Measurements from ENCODE around the gene RAB23.

The RAB23 gene

GRCh38 chr6:57242505-57242904 lies 20.4 kb upstream of the RAB23 start:
- DNase-seq (ENCODE audit: low read depth) = peak; percentile 97

GRCh38 chr6:57226221-57226620 lies 4.1 kb upstream of the RAB23 start:
- DNase-seq (ENCODE audit: low read depth) = peak; percentile 33

GRCh38 chr6:57224769-57225515 lies 2.8 kb upstream of the RAB23 start:
- peak; percentile 73 for DNase-seq (ENCODE audit: low read depth)

GRCh38 chr6:57222743-57223077 lies 603 bp upstream of the RAB23 start:
- no peak for DNase-seq (ENCODE audit: low read depth)

- DNase-seq (ENCODE audit: low read depth) = peak; percentile 79
Measured at GRCh38 chr6:57221191-57221935, 744 bp downstream of the RAB23 start.

- no peak for DNase-seq (ENCODE audit: low read depth)
Measured at GRCh38 chr6:57220083-57220703, 1.9 kb downstream of the RAB23 start.

GRCh38 chr6:57217270-57217669 lies 4.8 kb downstream of the RAB23 start:
- DNase-seq (ENCODE audit: low read depth) = no peak

GRCh38 chr6:57216235-57217101 lies 5.6 kb downstream of the RAB23 start:
- peak; percentile 46 for DNase-seq (ENCODE audit: low read depth)

- no peak for DNase-seq (ENCODE audit: low read depth)
Measured at GRCh38 chr6:57215260-57215659, 6.8 kb downstream of the RAB23 start.

GRCh38 chr6:57210060-57210459 lies 12.0 kb downstream of the RAB23 start:
- DNase-seq (ENCODE audit: low read depth) = no peak

GRCh38 chr6:57209030-57209429 lies 13.1 kb downstream of the RAB23 start:
- DNase-seq (ENCODE audit: low read depth) = no peak

GRCh38 chr6:57207872-57208271 lies 14.2 kb downstream of the RAB23 start:
- no peak for DNase-seq (ENCODE audit: low read depth)

- peak; percentile 65 for DNase-seq (ENCODE audit: low read depth)
Measured at GRCh38 chr6:57207141-57207540, 15.0 kb downstream of the RAB23 start.

- no peak for DNase-seq (ENCODE audit: low read depth)
Measured at GRCh38 chr6:57205550-57206328, 16.4 kb downstream of the RAB23 start.

GRCh38 chr6:57201718-57202117 lies 20.4 kb downstream of the RAB23 start:
- DNase-seq (ENCODE audit: low read depth) = no peak

GRCh38 chr6:57198926-57199636 lies 23.0 kb downstream of the RAB23 start:
- no peak for DNase-seq (ENCODE audit: low read depth)

- no peak for DNase-seq (ENCODE audit: low read depth)
Measured at GRCh38 chr6:57195457-57195856, 26.6 kb downstream of the RAB23 start.

- DNase-seq (ENCODE audit: low read depth) = no peak
Measured at GRCh38 chr6:57193177-57193576, 28.9 kb downstream of the RAB23 start.

- peak; percentile 67 for DNase-seq (ENCODE audit: low read depth)
Measured at GRCh38 chr6:57190140-57190539, 32.0 kb downstream of the RAB23 start.

- peak; percentile 50 for DNase-seq (ENCODE audit: low read depth)
Measured at GRCh38 chr6:57183336-57183735, 38.8 kb downstream of the RAB23 start.

GRCh38 chr6:57182017-57182432 lies 40.1 kb downstream of the RAB23 start:
- peak; percentile 22 for DNase-seq (ENCODE audit: low read depth)
